ENCODE measurements around the gene FAM83B. TPM values are rescaled to one million over a fixed set of nuclear protein-coding genes. Genes with fewer than 3 reads are reported as not detected.

FAM83B gene
- total and polyA plus RNA-seq, 8 donors, result 0.16 to 10.0 (median 3.8) TPM

GRCh38 chr6:54903884-54904283 is 57.3 kb downstream of the FAM83B start:
- intact Hi-C loops (cut with DNase I), result no loop called here
- no peak for ATAC-seq
- Histone ChIP-seq H3K27ac (no peak overlapping the region), H3K4me3 (no peak overlapping the region), H3K27me3 (no peaks in the 10 kb centered on the region), H3K36me3 (no peaks in the 10 kb centered on the region), H3K4me1 (no peaks in the 10 kb centered on the region), H3K9me3 (no peaks in the 10 kb centered on the region)
- DNase-seq, result no peak
- TF ChIP-seq CTCF (IDR thresholded peaks at IDR 0.05), result no peak

- H3K27me3 ChIP-seq, result no peaks in the 10 kb centered on the region
- no peaks in the 10 kb centered on the region for H3K36me3 ChIP-seq
- DNase-seq, result no peak
- intact Hi-C loops (cut with DNase I), result no loop called here
- H3K4me3 ChIP-seq, result no peak overlapping the region
- H3K27ac ChIP-seq, result no peak overlapping the region
- H3K4me1 ChIP-seq, result no peaks in the 10 kb centered on the region
- H3K9me3 ChIP-seq, result no peaks in the 10 kb centered on the region
- ATAC-seq, result no peak
- no peak for TF ChIP-seq CTCF (IDR thresholded peaks at IDR 0.05)
Measured at GRCh38 chr6:54907355-54907754, 60.8 kb downstream of the FAM83B start.

- no peak for TF ChIP-seq CTCF (IDR thresholded peaks at IDR 0.05)
- intact Hi-C loops (cut with DNase I), result no loop called here
Measured at GRCh38 chr6:54909184-54909583, 62.6 kb downstream of the FAM83B start.

GRCh38 chr6:54910431-54910884 is 63.9 kb downstream of the FAM83B start:
- intact Hi-C loops (cut with DNase I), result no loop called here
- TF ChIP-seq CTCF (IDR thresholded peaks at IDR 0.05), result no peak

More at GRCh38 chr6:54909184-54909583, 62.6 kb downstream of the FAM83B start:
- no peaks in the 10 kb centered on the region for H3K27me3 ChIP-seq
- no peaks in the 10 kb centered on the region for H3K36me3 ChIP-seq
- no peak overlapping the region for H3K4me3 ChIP-seq
- H3K27ac ChIP-seq, result no peak overlapping the region
- ATAC-seq, result no peak
- H3K9me3 ChIP-seq, result no peaks in the 10 kb centered on the region
- no peaks in the 10 kb centered on the region for H3K4me1 ChIP-seq
- no peak for DNase-seq

DNA sequence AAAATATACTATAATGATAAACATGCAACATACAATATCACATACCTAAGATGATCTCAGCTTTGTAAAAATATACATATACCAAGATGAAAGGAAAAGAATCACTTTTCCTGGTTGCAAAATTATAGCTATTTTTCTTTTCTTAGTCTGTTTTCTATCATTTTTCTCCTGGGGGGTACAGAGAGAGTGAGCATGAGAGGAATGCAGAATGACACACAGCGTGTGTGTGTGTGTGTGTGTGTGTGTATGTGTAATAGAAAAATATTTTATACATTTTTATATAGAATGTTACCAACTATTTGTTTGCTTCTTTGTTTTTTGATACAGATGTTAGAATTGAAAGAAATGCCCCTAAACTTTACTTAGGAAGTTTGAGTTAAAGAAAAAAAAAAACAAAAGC is 64.3 kb downstream of the FAM83B start:
- no peak overlapping the region for H3K27ac ChIP-seq
- no peak for TF ChIP-seq CTCF (IDR thresholded peaks at IDR 0.05)
- ATAC-seq (no peak), DNase-seq (no peak)
- no peaks in the 10 kb centered on the region for H3K4me1 ChIP-seq
- intact Hi-C loops (cut with DNase I), result no loop called here
- H3K9me3 ChIP-seq, result no peaks in the 10 kb centered on the region
- no peaks in the 10 kb centered on the region for H3K27me3 ChIP-seq
- no peaks in the 10 kb centered on the region for H3K36me3 ChIP-seq
- H3K4me3 ChIP-seq, result no peak overlapping the region

More at GRCh38 chr6:54910431-54910884, 63.9 kb downstream of the FAM83B start:
- Histone ChIP-seq H3K9me3 (no peaks in the 10 kb centered on the region), H3K4me3 (no peak overlapping the region), H3K27ac (no peak overlapping the region), H3K4me1 (no peaks in the 10 kb centered on the region), H3K27me3 (no peaks in the 10 kb centered on the region), H3K36me3 (no peaks in the 10 kb centered on the region)
- DNase-seq (no peak), ATAC-seq (no peak)

Measured in left lung (tissue), 10 donors.